GM18498 (cell line): ENCODE results near the gene ZFAND2B.
"Not testable (repeated sequence)": the region's sequence is repeated elsewhere in the genome, so short reads cannot be mapped to it uniquely, and the experiment has no call there.

Experiments
- ATAC-seq: cut with Tn5 transposase; IDR thresholded peaks from one replicate; pipeline ENCODE4 v1.9.1; 2021; ENCODE audit warnings: mild to moderate bottlenecking, moderate library complexity; ENCODE audit not compliant: unreplicated experiment

ZFAND2B gene

GRCh38 chr2:219175928-219176817, 30.4 kb upstream of the ZFAND2B start:
- ATAC-seq, result peak; percentile 23

DNA sequence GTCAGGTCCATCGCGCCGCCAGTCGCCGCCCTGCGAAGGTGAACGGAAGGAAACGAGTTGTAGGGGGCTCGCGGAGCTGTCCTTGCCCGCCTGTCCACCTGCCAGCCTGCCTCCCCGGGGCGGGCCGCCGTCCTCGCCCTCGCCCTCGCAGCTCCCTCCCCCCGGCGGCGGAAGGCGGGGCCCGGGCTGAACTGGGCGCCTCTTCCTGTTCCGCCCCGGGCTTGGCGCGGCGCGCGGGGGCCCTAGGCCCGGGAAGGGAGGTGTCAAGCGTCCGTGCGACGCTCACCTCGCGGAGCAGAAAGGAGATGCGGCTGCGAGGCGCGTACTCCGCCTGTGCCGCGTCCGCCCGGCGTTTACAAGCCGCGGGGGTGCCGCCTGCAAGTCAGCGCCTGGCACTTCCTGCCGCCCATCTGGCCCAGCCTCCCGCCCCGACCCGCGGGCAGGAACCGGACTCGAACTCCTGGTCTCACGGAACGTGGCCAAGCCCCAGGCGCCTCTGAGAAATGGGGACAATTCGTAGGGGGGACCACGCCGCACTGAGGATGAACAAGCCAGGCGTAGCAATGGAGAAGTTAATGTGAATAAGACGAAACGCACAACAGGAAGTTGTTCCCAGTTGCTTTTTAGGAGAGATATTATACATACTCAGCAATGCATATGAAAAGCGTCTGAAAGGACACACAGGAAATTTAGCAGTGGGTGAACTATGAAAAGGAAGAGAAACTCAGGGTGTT, 29.6 kb upstream of the ZFAND2B start, which contains the start of gene CNPPD1:
Gene CNPPD1, minus strand, starts transcription at position 108 of the 734 bp plus-strand sequence. Its CDS starts 97 bp downstream, at position 11.
- peak; percentile 75 for ATAC-seq

- peak; percentile 53 for ATAC-seq
These were observed 28.8 kb upstream of the ZFAND2B start, which contains the start of gene RETREG2 for GRCh38 chr2:219177552-219178376. Gene RETREG2 (plus strand): TSS chr2:219178275. CDS start chr2:219178353, 78 bp downstream.

DNA sequence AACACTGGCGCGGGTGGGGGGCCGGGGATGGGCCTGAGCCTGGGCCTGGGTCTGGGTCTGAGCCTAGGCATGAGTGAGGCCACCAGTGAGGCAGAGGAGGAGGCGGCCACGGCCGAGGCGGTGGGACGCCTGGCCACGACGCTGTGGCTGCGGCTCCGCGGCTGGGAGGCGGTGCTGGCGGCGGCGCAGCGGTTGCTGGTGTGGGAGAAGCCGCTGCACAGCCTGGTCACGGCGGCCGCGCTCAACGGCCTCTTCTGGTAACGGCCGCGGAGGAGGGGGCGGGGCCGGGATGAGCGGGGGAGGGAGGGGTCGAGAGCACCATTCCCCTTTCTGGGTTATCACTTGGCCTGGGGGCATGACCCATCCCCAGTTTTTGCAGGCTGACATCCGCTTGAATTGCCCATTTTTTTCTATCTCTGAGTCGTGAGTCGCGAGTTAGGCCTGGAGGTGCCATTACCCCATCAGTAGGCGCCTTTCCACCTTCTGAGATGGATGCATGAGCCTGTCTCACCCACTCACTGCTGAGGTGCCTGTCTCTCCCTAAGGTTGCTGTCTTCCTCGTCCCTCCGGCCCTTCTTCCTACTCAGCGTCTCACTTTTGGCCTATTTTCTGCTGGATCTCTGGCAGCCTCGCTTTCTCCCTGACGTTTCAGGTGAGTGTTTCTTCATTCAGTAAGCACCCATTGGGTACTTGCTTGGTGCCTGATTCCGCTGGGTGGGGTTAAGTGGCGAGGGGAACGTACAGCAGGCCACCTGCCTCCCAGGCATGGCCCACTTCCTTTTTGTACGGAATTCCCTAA, 28.0 kb upstream of the ZFAND2B start:
- ATAC-seq, result peak; percentile 13

- no peak for ATAC-seq
These were observed 26.7 kb upstream of the ZFAND2B start for GRCh38 chr2:219179601-219180465.

DNA sequence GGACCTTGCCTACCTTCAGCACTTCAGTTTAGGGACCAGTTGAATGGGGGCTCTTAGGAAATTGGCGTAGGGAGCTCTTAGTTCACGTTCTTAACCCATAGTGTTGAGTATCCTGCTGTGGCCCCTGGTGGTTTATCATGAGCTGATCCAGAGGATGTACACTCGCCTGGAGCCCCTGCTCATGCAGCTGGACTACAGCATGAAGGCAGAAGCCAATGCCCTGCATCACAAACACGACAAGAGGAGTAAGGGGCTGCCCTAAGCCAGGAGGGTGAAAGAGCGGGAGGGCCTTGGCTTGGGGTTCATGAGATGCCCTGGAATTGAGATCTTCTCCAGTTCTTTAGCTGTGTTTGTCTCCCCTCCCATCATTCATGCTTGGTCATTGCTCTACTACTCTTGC, 25.6 kb upstream of the ZFAND2B start:
- no peak for ATAC-seq

DNA sequence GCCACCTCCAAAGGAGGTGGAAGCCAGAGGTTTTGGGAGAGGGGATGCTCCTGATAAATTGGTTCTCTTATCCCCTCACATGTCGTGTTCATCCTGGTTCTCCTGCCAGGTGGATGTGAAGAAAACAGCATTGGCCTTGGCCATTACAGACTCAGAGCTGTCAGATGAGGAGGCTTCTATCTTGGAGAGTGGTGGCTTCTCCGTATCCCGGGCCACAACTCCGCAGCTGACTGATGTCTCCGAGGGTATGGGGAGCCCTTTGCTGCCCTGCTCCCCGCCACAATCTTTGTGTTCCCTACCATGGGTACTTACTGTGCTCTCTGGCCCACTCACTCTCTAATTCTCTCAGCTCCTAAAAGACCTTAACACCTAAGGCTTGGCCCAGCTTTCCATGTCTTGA, 25.1 kb upstream of the ZFAND2B start:
- no peak for ATAC-seq

DNA sequence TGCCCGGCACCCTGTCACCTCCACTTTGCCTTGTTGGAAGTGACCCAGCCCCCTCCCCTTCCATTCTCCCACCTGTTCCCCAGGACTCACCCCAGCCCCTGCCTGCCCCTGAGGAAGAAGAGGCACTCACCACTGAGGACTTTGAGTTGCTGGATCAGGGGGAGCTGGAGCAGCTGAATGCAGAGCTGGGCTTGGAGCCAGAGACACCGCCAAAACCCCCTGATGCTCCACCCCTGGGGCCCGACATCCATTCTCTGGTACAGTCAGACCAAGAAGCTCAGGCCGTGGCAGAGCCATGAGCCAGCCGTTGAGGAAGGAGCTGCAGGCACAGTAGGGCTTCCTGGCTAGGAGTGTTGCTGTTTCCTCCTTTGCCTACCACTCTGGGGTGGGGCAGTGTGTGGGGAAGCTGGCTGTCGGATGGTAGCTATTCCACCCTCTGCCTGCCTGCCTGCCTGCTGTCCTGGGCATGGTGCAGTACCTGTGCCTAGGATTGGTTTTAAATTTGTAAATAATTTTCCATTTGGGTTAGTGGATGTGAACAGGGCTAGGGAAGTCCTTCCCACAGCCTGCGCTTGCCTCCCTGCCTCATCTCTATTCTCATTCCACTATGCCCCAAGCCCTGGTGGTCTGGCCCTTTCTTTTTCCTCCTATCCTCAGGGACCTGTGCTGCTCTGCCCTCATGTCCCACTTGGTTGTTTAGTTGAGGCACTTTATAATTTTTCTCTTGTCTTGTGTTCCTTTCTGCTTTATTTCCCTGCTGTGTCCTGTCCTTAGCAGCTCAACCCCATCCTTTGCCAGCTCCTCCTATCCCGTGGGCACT, 24.0 kb upstream of the ZFAND2B start:
- ATAC-seq, result no peak

DNA sequence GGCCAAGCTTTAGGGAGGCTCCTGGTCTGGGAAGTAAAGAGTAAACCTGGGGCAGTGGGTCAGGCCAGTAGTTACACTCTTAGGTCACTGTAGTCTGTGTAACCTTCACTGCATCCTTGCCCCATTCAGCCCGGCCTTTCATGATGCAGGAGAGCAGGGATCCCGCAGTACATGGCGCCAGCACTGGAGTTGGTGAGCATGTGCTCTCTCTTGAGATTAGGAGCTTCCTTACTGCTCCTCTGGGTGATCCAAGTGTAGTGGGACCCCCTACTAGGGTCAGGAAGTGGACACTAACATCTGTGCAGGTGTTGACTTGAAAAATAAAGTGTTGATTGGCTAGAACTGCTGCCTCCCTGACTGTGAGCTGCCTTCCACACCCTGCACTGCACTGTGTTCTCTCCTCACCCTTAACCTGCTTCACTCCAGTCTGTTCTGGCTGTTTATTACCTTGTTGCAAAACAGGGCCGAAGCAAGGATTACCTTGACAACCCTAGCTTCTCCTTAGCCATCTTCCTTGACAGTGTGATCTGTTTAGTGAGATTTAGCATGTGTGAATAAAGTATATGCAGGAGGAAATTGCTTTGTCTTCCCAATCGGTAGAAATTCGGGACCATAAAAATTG, 23.3 kb upstream of the ZFAND2B start:
- ATAC-seq, result no peak

GRCh38 chr2:219184121-219184520, 22.5 kb upstream of the ZFAND2B start:
- no peak for ATAC-seq

DNA sequence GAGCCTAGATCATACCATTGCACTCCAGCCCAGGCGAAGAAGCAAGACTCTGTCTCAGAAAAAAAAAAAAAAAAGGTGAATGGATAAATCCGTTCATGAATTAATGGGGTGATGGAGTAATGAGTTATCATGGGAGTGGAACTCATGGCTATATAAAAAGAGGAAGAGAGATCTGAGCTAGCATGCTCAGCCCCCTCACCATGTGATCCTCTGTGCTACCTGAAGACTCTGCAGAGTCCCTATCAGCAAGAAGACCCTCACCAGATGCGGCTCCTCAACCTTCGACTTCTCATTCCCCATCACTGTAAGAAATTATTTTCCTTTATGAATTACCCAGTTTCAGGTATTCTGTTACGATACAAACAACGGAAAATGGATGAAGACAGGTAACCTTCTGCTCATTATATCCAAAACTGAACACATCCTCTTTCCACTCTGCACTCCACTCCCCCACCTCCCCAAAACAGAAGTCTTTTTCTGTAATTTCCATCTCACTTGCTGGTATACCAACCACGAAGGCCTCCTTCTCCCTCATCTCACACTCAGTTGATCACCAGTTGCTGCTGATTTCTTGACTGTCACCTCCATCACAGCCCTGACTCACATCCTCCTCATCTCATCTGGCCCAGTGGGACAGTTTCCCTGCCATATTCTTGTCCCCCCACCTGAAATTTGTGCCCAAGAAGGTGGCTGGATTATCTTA, 19.7 kb upstream of the ZFAND2B start:
- ATAC-seq, result no peak

DNA sequence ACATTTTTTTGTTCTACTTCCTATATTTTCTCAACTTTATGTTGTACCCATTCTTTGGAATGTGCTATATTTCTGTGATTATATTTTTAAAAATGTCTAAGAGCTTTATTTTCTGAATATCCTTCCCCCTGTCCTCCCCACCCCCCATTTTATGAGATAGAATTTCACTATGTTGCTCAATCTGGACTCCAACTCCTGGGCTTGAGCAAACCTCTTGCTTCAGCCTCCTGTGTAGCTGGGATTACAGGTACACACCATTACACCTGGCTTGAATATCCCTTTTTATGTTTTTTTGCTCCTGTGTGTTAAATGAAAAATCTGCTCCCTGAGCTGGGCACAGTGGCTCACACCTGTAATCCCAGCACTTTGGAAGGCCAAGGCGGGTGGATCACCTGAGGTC, 9.2 kb upstream of the ZFAND2B start:
- no peak for ATAC-seq

- no peak for ATAC-seq
These were observed 7.6 kb upstream of the ZFAND2B start for GRCh38 chr2:219198974-219199373.

DNA sequence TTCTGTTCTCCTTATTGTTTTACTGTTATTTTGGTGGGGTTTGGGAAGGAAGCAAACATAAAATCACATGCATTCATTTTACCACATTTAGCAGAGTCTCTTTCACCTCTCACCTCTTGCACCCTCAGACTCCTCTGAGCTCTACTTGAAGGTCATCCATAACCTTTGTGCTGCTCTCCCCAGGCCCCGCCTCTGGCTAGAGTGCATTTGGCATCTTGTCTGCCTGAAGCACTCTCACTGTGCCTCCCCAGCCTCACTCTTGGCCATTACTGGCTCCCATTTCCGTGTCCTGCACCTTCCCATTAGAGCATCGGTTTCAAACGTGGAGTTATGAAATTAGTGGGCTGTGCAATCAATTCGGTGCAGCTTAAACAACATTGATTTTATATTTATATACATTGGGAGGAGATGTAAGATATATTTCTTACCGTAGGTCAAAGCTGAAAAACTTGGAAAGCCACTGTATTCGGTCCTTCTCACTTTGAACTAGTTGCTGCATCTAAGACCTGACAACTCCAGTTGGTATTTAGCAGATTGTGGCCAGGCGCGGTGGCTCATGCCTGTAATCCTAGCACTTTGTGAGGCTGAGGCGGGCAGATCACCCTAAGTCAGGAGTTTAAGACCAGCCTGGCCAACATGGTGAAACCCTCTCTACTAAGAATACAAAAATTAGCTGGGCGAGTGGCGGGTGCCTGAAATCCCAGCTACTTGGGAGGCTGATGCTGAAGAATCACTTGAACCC, 6.9 kb upstream of the ZFAND2B start:
- no peak for ATAC-seq

- not testable (repeated sequence) for ATAC-seq
These were observed 5.9 kb upstream of the ZFAND2B start for GRCh38 chr2:219200502-219201326.

GRCh38 chr2:219201331-219201730, 5.3 kb upstream of the ZFAND2B start:
- not testable (repeated sequence) for ATAC-seq
